ENCODE data around the gene PDK1. TPM values are rescaled to one million over a fixed set of nuclear protein-coding genes. Genes with fewer than 3 reads are reported as not detected.

Gene PDK1
- total RNA-seq, 2 donors from 2014 or later, result 24.7 to 27.3 TPM

DNA sequence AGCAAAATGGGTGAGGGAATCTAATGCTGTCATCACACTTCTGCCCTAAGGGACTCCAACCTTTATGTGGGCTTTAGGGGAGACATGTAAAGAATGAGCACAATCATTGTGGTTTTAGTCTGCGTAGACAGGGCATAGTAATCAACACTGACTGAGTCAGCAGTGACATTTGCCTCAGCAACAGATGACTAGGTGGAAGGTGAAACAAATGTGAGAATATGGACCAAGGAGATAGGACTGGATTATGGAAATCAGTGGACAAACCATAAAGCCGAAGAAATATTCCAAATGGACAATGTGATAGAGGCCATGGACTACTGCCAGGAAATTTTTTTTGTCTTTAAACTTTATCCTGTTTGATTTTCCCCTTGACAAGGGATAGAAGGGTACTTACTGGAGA, 83.9 kb downstream of the PDK1 start:
- H3K9me3 ChIP-seq (ENCODE audit: control insufficient read depth, low read length), result no peaks in the 10 kb centered on the region
- H3K4me3 ChIP-seq (ENCODE audit: low read length), result no peak overlapping the region
- TF ChIP-seq, protein P1, sequence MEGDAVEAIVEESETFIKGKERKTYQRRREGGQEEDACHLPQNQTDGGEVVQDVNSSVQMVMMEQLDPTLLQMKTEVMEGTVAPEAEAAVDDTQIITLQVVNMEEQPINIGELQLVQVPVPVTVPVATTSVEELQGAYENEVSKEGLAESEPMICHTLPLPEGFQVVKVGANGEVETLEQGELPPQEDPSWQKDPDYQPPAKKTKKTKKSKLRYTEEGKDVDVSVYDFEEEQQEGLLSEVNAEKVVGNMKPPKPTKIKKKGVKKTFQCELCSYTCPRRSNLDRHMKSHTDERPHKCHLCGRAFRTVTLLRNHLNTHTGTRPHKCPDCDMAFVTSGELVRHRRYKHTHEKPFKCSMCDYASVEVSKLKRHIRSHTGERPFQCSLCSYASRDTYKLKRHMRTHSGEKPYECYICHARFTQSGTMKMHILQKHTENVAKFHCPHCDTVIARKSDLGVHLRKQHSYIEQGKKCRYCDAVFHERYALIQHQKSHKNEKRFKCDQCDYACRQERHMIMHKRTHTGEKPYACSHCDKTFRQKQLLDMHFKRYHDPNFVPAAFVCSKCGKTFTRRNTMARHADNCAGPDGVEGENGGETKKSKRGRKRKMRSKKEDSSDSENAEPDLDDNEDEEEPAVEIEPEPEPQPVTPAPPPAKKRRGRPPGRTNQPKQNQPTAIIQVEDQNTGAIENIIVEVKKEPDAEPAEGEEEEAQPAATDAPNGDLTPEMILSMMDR (conservative IDR thresholded peaks at IDR 0.05), result no peak
- no peaks in the 10 kb centered on the region for H3K27me3 ChIP-seq (ENCODE audit: control insufficient read depth, insufficient read depth, low read length, poor library complexity, severe bottlenecking)
- no peak overlapping the region for H3K9ac ChIP-seq (ENCODE audit: extremely low read depth, low read length, poor library complexity, severe bottlenecking)
- 88 to 95% methylated on average over 2 of the region's 2 CpGs for WGBS, 2 experiments (ENCODE audit: insufficient coverage in 1 of 2, insufficient read length in 1 of 2)
- no peak overlapping the region for H3K27ac ChIP-seq (ENCODE audit: low read depth, low read length)
- no peaks in the 10 kb centered on the region for H3K9me3 Mint-ChIP-seq
- H3K27ac Mint-ChIP-seq, result no peak overlapping the region
- no peak overlapping the region for H3K4me3 Mint-ChIP-seq
- no peaks in the 10 kb centered on the region for H3K36me3 ChIP-seq (ENCODE audit: control insufficient read depth, insufficient read depth, low read length)
- H3K27me3 Mint-ChIP-seq (ENCODE audit: insufficient read depth), result no peaks in the 10 kb centered on the region
- no peaks in the 10 kb centered on the region for H3K4me1 ChIP-seq (ENCODE audit: control insufficient read depth, insufficient read depth, low read length)
- H3K36me3 Mint-ChIP-seq (ENCODE audit: low read depth), result no peaks in the 10 kb centered on the region
- H3K4me1 Mint-ChIP-seq, result no peaks in the 10 kb centered on the region
- no peak for DNase-seq

DNA sequence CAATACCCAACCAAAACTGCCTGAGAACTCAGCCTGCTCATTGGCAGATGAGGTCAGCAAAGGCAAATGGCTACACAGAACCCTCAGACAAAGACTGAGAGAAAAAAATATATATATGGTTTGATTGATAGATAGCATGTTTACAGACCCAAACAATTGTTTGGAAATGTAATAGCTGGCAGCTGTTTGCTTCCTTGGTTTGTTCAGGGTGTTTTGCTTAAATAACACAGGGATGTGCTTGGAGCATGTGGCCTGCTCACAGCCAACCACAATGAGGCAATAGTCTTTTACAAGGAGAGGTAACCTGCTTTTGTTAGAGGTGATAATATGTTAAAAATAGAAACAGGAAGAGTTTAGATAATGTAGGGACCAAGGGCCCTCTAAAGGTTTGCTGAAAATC, 84.5 kb downstream of the PDK1 start:
- Histone ChIP-seq H3K9me3 (ENCODE audit: control insufficient read depth, low read length) (no peaks in the 10 kb centered on the region), H3K4me3 (ENCODE audit: low read length) (no peak overlapping the region), H3K27ac (ENCODE audit: low read depth, low read length) (no peak overlapping the region), H3K27me3 (ENCODE audit: control insufficient read depth, insufficient read depth, low read length, poor library complexity, severe bottlenecking) (no peaks in the 10 kb centered on the region), H3K36me3 (ENCODE audit: control insufficient read depth, insufficient read depth, low read length) (no peaks in the 10 kb centered on the region), H3K9ac (ENCODE audit: extremely low read depth, low read length, poor library complexity, severe bottlenecking) (no peak overlapping the region), H3K4me1 (ENCODE audit: control insufficient read depth, insufficient read depth, low read length) (no peaks in the 10 kb centered on the region)
- TF ChIP-seq, protein P1 (conservative IDR thresholded peaks at IDR 0.05), result no peak
- Mint-ChIP-seq H3K36me3 (ENCODE audit: low read depth) (no peaks in the 10 kb centered on the region), H3K27ac (no peak overlapping the region), H3K4me1 (no peaks in the 10 kb centered on the region), H3K9me3 (no peaks in the 10 kb centered on the region), H3K27me3 (ENCODE audit: insufficient read depth) (no peaks in the 10 kb centered on the region), H3K4me3 (no peak overlapping the region)
- DNase-seq, result no peak

DNA sequence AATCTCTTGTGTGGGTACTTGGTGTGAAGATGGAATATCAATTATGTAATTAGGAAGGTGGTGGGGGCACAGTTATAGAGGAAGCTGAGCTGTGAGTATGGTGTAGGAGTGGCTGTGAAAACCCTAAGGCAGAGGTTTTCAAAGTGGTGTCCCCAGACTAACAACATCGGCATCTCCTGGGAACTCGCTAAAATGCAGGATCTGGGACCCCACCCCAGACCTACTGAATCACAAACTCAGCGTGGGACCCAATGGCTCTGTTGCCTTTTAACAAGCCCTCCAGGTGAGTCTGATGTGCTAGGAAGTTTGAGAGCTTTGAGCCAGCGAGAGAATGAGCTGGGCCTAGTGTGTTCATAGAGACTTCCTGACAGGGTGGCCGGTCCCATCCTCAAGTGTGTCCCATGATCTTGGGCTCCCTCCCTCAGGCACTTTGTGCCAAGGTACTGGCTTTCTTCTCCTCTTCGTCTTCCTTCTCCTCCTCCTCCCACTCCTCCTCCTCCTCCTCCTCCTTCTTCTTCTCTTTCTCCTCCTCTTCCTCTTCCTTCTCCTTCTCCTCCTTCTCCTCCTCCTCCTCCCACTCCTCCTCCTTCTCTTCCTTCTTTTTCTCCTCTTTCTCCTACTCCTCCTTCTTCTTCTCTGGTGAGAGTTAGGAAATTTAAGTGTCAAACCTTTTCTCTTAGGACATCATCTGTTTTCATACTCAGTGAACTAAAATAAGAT, 86.6 kb downstream of the PDK1 start:
- no peaks in the 10 kb centered on the region for H3K4me1 Mint-ChIP-seq
- TF ChIP-seq, protein P1 (conservative IDR thresholded peaks at IDR 0.05), result no peak
- Histone ChIP-seq H3K27me3 (ENCODE audit: control insufficient read depth, insufficient read depth, low read length, poor library complexity, severe bottlenecking) (no peaks in the 10 kb centered on the region), H3K9ac (ENCODE audit: extremely low read depth, low read length, poor library complexity, severe bottlenecking) (no peak overlapping the region), H3K4me1 (ENCODE audit: control insufficient read depth, insufficient read depth, low read length) (no peaks in the 10 kb centered on the region), H3K4me3 (ENCODE audit: low read length) (no peak overlapping the region), H3K9me3 (ENCODE audit: control insufficient read depth, low read length) (no peaks in the 10 kb centered on the region), H3K36me3 (ENCODE audit: control insufficient read depth, insufficient read depth, low read length) (no peaks in the 10 kb centered on the region), H3K27ac (ENCODE audit: low read depth, low read length) (no peak overlapping the region)
- WGBS, 2 experiments (ENCODE audit: insufficient coverage in 1 of 2, insufficient read length in 1 of 2), result 91 to 92% methylated on average over 2 to 6 of the region's 6 CpGs
- H3K36me3 Mint-ChIP-seq (ENCODE audit: low read depth), result no peaks in the 10 kb centered on the region
- peak; percentile 45 for DNase-seq
- H3K9me3 Mint-ChIP-seq, result peaks cover 5% of the 10 kb centered on the region
- no peak overlapping the region for H3K27ac Mint-ChIP-seq
- H3K4me3 Mint-ChIP-seq, result no peak overlapping the region
- H3K27me3 Mint-ChIP-seq (ENCODE audit: insufficient read depth), result no peaks in the 10 kb centered on the region

Measured in endodermal cell (in vitro differentiated cells).